Upper lobe of left lung (tissue), 4 donors: ENCODE data around the gene RGS16.

Source experiments
- CTCF ChIP-seq, 6 experiments: fragments of 450-650 bp in 4 of 6; fragments of 200-600 bp in 2 of 6; sonication (generic) in 2 of 6; IDR thresholded peaks; one replicate each; pipeline ENCODE4 v1.5.1; 2016 to 2019; ENCODE audit warnings: antibody characterized with exemption in 6 of 6
- POLR2A ChIP-seq, 4 donors: fragments of 450-650 bp; IDR thresholded peaks; one replicate each; pipeline ENCODE4 v1.5.1; 2016 to 2017; ENCODE audit warnings: antibody characterized with exemption in 4 of 4, mild to moderate bottlenecking in 2 of 4

GRCh38 chr1:182617734-182618351, 13.7 kb upstream of the RGS16 start:
- TF ChIP-seq CTCF (IDR thresholded peaks at IDR 0.05): no peak
- TF ChIP-seq POLR2A (IDR thresholded peaks at IDR 0.05): no peak
